ENCODE data around the gene CHRM2. TPM values are rescaled to one million over a fixed set of nuclear protein-coding genes. Genes with fewer than 3 reads are reported as not detected.

Gene CHRM2
- total RNA-seq, 2 donors from 2014 or later: 0.30 to 6.1 TPM

DNA sequence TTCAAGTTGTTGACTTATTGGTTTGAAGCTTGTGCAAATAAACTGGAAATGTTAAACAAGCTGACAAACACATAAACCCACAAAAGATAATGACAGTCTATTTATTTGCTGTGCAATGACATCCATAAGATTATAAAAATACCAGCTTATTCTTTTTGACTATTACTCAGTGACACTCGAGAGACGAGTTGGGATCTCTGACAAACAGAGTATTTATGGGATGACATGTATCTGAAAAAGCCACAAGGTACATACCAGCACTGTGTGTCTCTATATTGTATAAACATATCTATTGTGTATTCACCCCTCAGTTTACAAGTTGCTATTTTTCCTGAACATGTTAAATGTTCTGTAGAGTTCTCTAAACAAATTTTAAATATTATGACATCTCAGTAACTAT, 88.9 kb downstream of the CHRM2 start:
- H3K4me1 ChIP-seq: no peaks in the 10 kb centered on the region
- DNase-seq: no peak
- no peaks in the 10 kb centered on the region for H3K9me3 ChIP-seq
- no peaks in the 10 kb centered on the region for H3K36me3 ChIP-seq
- H3K9ac ChIP-seq (ENCODE audit: low read depth in 2 of 2, low read length in 2 of 2): no peak overlapping the region
- intact Hi-C loops (cut with DNase I): no loop called here
- TF ChIP-seq, protein P1, sequence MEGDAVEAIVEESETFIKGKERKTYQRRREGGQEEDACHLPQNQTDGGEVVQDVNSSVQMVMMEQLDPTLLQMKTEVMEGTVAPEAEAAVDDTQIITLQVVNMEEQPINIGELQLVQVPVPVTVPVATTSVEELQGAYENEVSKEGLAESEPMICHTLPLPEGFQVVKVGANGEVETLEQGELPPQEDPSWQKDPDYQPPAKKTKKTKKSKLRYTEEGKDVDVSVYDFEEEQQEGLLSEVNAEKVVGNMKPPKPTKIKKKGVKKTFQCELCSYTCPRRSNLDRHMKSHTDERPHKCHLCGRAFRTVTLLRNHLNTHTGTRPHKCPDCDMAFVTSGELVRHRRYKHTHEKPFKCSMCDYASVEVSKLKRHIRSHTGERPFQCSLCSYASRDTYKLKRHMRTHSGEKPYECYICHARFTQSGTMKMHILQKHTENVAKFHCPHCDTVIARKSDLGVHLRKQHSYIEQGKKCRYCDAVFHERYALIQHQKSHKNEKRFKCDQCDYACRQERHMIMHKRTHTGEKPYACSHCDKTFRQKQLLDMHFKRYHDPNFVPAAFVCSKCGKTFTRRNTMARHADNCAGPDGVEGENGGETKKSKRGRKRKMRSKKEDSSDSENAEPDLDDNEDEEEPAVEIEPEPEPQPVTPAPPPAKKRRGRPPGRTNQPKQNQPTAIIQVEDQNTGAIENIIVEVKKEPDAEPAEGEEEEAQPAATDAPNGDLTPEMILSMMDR (IDR thresholded peaks at IDR 0.05): no peak
- no peaks in the 10 kb centered on the region for H3K27me3 ChIP-seq
- no peak overlapping the region for H3K4me3 ChIP-seq
- H3K27ac ChIP-seq: no peak overlapping the region

DNA sequence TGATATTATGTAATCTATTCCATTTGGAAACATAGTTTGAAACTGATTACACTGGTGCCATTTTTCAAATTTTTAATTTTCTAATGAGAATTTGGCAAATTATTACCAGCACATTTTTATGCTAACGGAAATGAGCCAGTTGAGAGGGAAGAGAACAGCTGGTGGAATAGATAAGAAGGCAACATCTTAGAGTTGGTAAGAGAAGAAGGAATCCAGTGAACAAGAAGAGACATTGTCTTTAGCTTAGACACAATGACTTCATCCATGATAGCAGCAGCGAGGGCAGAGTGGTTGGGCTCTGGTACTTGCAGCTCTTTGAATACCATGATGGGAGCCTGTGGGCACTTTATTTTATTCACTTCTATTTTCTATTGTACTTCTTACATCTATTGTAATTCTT, 89.6 kb downstream of the CHRM2 start:
- H3K9ac ChIP-seq (ENCODE audit: low read depth in 2 of 2, low read length in 2 of 2): no peak overlapping the region
- no peak for DNase-seq
- H3K4me1 ChIP-seq: no peaks in the 10 kb centered on the region
- TF ChIP-seq, protein P1 (IDR thresholded peaks at IDR 0.05): no peak
- no peak overlapping the region for H3K4me3 ChIP-seq
- H3K27ac ChIP-seq: no peak overlapping the region
- no peaks in the 10 kb centered on the region for H3K36me3 ChIP-seq
- intact Hi-C loops (cut with DNase I): no loop called here
- H3K27me3 ChIP-seq: no peaks in the 10 kb centered on the region
- H3K9me3 ChIP-seq: no peaks in the 10 kb centered on the region

DNA sequence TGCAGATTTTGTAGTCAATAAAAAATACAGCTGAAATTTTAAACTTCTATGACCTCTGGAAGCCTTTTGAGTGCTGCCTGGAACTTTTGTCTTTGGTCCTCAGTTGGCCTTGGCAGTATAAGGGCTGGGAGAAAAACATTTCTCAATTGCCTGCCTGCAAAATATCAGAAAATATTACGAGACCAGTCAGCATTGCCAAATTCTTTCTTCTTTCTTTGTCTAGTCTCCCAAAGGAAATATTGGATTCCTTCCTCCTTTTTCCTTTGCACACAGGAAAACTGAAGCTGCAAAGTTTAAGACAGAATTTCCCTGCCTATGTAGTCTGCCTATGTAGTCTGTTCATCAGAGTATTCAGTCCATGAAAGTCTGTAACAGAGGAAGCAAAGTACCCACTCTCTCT, 95.9 kb downstream of the CHRM2 start:
- no peaks in the 10 kb centered on the region for H3K27me3 ChIP-seq
- DNase-seq: no peak
- no peaks in the 10 kb centered on the region for H3K9me3 ChIP-seq
- no peak overlapping the region for H3K4me3 ChIP-seq
- H3K4me1 ChIP-seq: no peaks in the 10 kb centered on the region
- H3K27ac ChIP-seq: no peak overlapping the region
- intact Hi-C loops (cut with DNase I): no loop called here
- TF ChIP-seq, protein P1 (IDR thresholded peaks at IDR 0.05): no peak
- no peaks in the 10 kb centered on the region for H3K36me3 ChIP-seq
- H3K9ac ChIP-seq (ENCODE audit: low read depth in 2 of 2, low read length in 2 of 2): no peak overlapping the region

DNA sequence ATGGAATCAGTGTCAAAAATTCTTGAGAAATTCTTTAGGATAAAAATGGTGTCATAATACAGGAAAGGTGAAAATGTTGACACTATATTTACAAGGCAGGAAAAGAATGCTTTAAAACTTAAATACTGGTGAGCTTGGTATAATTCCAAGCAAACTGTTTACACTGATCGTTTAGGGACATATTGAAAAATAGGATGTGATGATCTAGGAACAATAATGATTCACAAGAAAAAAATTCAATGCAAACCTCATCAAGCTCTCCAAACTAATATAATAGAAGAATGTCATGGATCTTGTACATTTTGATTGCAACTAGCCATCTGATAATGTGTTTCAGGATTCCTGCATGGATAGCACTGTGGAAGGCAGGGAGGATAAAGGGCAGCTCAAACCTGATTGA, 98.4 kb downstream of the CHRM2 start:
- TF ChIP-seq, protein P1 (IDR thresholded peaks at IDR 0.05): no peak
- Histone ChIP-seq H3K27ac (no peak overlapping the region), H3K4me1 (no peaks in the 10 kb centered on the region), H3K9me3 (no peaks in the 10 kb centered on the region), H3K36me3 (no peaks in the 10 kb centered on the region), H3K27me3 (no peaks in the 10 kb centered on the region), H3K9ac (ENCODE audit: low read depth in 2 of 2, low read length in 2 of 2) (no peak overlapping the region), H3K4me3 (no peak overlapping the region)
- no peak for DNase-seq
- intact Hi-C loops (cut with DNase I): no loop called here

DNA sequence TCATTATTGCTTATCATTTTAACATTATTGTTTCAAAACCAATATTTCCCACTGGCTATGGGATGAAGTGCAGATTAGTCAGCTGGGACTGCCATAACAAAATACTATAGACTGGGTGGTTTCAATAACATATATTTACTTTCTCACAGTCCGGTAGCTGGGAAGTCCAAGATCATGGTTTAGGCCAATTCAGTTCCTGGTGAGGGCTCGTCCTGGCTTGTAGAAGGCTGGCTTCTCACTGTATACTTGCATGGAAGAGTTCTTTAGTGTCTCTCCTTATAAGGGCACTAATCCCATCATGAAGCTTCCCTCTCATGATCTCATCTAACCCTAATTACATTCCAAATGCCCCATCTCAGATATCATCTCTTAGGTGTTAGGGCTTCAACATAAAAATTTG, 101.3 kb downstream of the CHRM2 start:
- intact Hi-C loops (cut with DNase I): no loop called here
- Histone ChIP-seq H3K27ac (no peak overlapping the region), H3K9me3 (no peaks in the 10 kb centered on the region)

More for the DNA sequence above, 101.3 kb downstream of the CHRM2 start:
- no peak overlapping the region for H3K9ac ChIP-seq (ENCODE audit: low read depth in 2 of 2, low read length in 2 of 2)
- TF ChIP-seq, protein P1 (IDR thresholded peaks at IDR 0.05): no peak
- H3K4me1 ChIP-seq: no peaks in the 10 kb centered on the region
- DNase-seq: no peak
- H3K36me3 ChIP-seq: no peaks in the 10 kb centered on the region
- H3K27me3 ChIP-seq: no peaks in the 10 kb centered on the region
- H3K4me3 ChIP-seq: no peak overlapping the region

Measured in colonic mucosa (tissue), 4 donors.